Measurements from ENCODE around the gene ERI3. TPM values are rescaled to one million over a fixed set of nuclear protein-coding genes. Genes with fewer than 3 reads are reported as not detected.

Gene ERI3
- total RNA-seq, 3 donors from 2014 or later = 35.8 to 49.2 (median 41.1) TPM

GRCh38 chr1:44302541-44302940 lies 52.5 kb downstream of the ERI3 start:
- TF ChIP-seq CTCF (IDR thresholded peaks at IDR 0.05) (no peak), POLR2A (IDR thresholded peaks at IDR 0.05) (no peak), POLR2AphosphoS5 (IDR thresholded peaks at IDR 0.05) (no peak)
- intact Hi-C loops (cut with DNase I; ENCODE audit: low total_unique reads) = no loop called here
- no peak overlapping the region for H3K4me3 ChIP-seq
- H3K27ac ChIP-seq = no peak overlapping the region
- no peak for DNase-seq (ENCODE audit: low spot score in 2 of 2)
- no peaks in the 10 kb centered on the region for H3K9me3 ChIP-seq
- H3K27me3 ChIP-seq = no peaks in the 10 kb centered on the region
- no peaks in the 10 kb centered on the region for H3K4me1 ChIP-seq
- H3K36me3 ChIP-seq = peaks cover 6% of the 10 kb centered on the region

GRCh38 chr1:44301442-44301841 lies 53.6 kb downstream of the ERI3 start:
- no peaks in the 10 kb centered on the region for H3K36me3 ChIP-seq
- intact Hi-C loops (cut with DNase I; ENCODE audit: low total_unique reads) = no loop called here
- H3K27me3 ChIP-seq = no peaks in the 10 kb centered on the region
- H3K4me3 ChIP-seq = no peak overlapping the region
- no peaks in the 10 kb centered on the region for H3K4me1 ChIP-seq
- no peaks in the 10 kb centered on the region for H3K9me3 ChIP-seq
- no peak overlapping the region for H3K27ac ChIP-seq
- TF ChIP-seq POLR2A (IDR thresholded peaks at IDR 0.05) (no peak), CTCF (IDR thresholded peaks at IDR 0.05) (no peak), POLR2AphosphoS5 (IDR thresholded peaks at IDR 0.05) (no peak)
- DNase-seq (ENCODE audit: low spot score in 2 of 2) = no peak

- no peak for DNase-seq (ENCODE audit: low spot score in 2 of 2)
- no peaks in the 10 kb centered on the region for H3K36me3 ChIP-seq
- no peak overlapping the region for H3K27ac ChIP-seq
- no peaks in the 10 kb centered on the region for H3K9me3 ChIP-seq
- intact Hi-C loops (cut with DNase I; ENCODE audit: low total_unique reads) = no loop called here
- no peaks in the 10 kb centered on the region for H3K4me1 ChIP-seq
- H3K4me3 ChIP-seq = no peak overlapping the region
- no peak for TF ChIP-seq CTCF (IDR thresholded peaks at IDR 0.05)
- no peak for TF ChIP-seq POLR2AphosphoS5 (IDR thresholded peaks at IDR 0.05)
- TF ChIP-seq POLR2A (IDR thresholded peaks at IDR 0.05) = no peak
- H3K27me3 ChIP-seq = no peaks in the 10 kb centered on the region
Observed at GRCh38 chr1:44300852-44301251, 54.2 kb downstream of the ERI3 start.

- no peaks in the 10 kb centered on the region for H3K36me3 ChIP-seq
- H3K4me3 ChIP-seq = no peak overlapping the region
- TF ChIP-seq POLR2AphosphoS5 (IDR thresholded peaks at IDR 0.05) (no peak), POLR2A (IDR thresholded peaks at IDR 0.05) (no peak), CTCF (IDR thresholded peaks at IDR 0.05) (no peak)
- no peaks in the 10 kb centered on the region for H3K4me1 ChIP-seq
- no peak overlapping the region for H3K27ac ChIP-seq
- no peaks in the 10 kb centered on the region for H3K27me3 ChIP-seq
- H3K9me3 ChIP-seq = no peaks in the 10 kb centered on the region
- DNase-seq (ENCODE audit: low spot score in 2 of 2) = no peak
- intact Hi-C loops (cut with DNase I; ENCODE audit: low total_unique reads) = no loop called here
Observed at GRCh38 chr1:44297695-44298400, 57.2 kb downstream of the ERI3 start.

DNA sequence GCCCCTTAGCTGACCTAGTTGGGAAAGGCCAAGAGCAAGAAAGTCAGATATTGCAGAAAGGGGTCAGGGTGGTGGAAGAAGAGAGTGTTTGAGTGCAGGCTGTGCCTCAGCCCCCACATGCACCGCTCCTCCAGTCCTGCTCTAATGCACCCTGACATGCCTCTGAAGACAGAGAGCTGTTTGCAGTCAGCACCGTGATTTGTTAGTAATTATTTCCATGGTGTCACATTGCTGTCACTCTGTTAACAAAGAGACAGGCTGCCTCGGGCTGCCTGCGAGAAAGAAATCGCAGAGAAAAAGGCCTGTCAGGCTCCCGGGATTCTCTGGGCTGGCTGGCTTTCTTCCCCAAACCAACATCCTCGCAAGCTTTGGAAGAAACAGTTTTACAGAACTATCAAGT lies 58.3 kb downstream of the ERI3 start:
- no peaks in the 10 kb centered on the region for H3K27me3 ChIP-seq
- no peak overlapping the region for H3K27ac ChIP-seq
- TF ChIP-seq POLR2AphosphoS5 (IDR thresholded peaks at IDR 0.05) (no peak), CTCF (IDR thresholded peaks at IDR 0.05) (no peak), POLR2A (IDR thresholded peaks at IDR 0.05) (no peak)
- no peak for DNase-seq (ENCODE audit: low spot score in 2 of 2)
- no peak overlapping the region for H3K4me3 ChIP-seq
- no peaks in the 10 kb centered on the region for H3K9me3 ChIP-seq
- no peaks in the 10 kb centered on the region for H3K36me3 ChIP-seq
- intact Hi-C loops (cut with DNase I; ENCODE audit: low total_unique reads) = no loop called here
- no peaks in the 10 kb centered on the region for H3K4me1 ChIP-seq
